Activated CD8-positive, alpha-beta T cell treated with anti-CD3 and anti-CD28 coated beads for 36 hours (primary cell): ENCODE data around the gene IGF2BP3. TPM values are rescaled to one million over a fixed set of nuclear protein-coding genes. Genes with fewer than 3 reads are reported as not detected.

Experiments
- ATAC-seq: fragments of 200-7000 bp; cut with Tn5 transposase; one replicate; pipeline ENCODE4 v1.10.0; 2021; ENCODE audit warnings: mild to moderate bottlenecking, moderate library complexity
- CTCF ChIA-PET: fragments of 350-600 bp; sonication (Branson Sonifier 250); formaldehyde crosslinking; loops from one replicate; lab custom pipeline; 2021; ENCODE audit warnings: antibody characterized with exemption; lab: Charles Lee
- POLR2A ChIA-PET: fragments of 350-600 bp; sonication (Branson Sonifier 250); formaldehyde crosslinking; loops from one replicate; lab custom pipeline; 2021; ENCODE audit warnings: antibody characterized with exemption; lab: Charles Lee
- DNase-seq: peaks from one replicate; pipeline ENCODE4 v3.0.0-alpha.2; 2020
- H3K27ac Mint-ChIP-seq: one replicate; pipeline ENCODE4 v1.8.0; 2021; ENCODE audit warnings: mild to moderate bottlenecking, mixed read lengths
- H3K27me3 Mint-ChIP-seq: one replicate; pipeline ENCODE4 v1.8.0; 2021; ENCODE audit warnings: mixed read lengths
- H3K36me3 Mint-ChIP-seq: one replicate; pipeline ENCODE4 v1.8.0; 2021; ENCODE audit warnings: low read depth, mixed read lengths
- H3K4me1 Mint-ChIP-seq: one replicate; pipeline ENCODE4 v1.8.0; 2021; ENCODE audit warnings: low read depth, mixed read lengths
- H3K4me3 Mint-ChIP-seq: one replicate; pipeline ENCODE4 v1.8.0; 2021; ENCODE audit warnings: mild to moderate bottlenecking, moderate library complexity, mixed read lengths
- H3K9me3 Mint-ChIP-seq: one replicate; pipeline ENCODE4 v1.8.0; 2021; ENCODE audit warnings: mixed read lengths
- CTCF ChIP-seq: fragments of 200-600 bp; IDR thresholded peaks from one replicate; pipeline ENCODE4 v1.8.0; 2022; ENCODE audit warnings: antibody characterized with exemption, mild to moderate bottlenecking
- intact Hi-C: fragments of 100-400 bp; cut with micrococcal nuclease; formaldehyde crosslinking; loops from one replicate; pipeline ENCODE4 v1.10.0; 2022
- total RNA-seq, 2 experiments: library from RNA; stranded (reverse); gene quantifications; one replicate each; pipeline ENCODE4 v1.2.3, GENCODE V29; 2021

Gene IGF2BP3
- total RNA-seq, 2 experiments from 2014 or later = 0.61 to 1.1 TPM

- no peak for TF ChIP-seq CTCF
- Mint-ChIP-seq H3K4me1 (peaks cover 31% of the 10 kb centered on the region), H3K9me3 (no peaks in the 10 kb centered on the region), H3K27ac (no peak overlapping the region), H3K36me3 (no peaks in the 10 kb centered on the region), H3K27me3 (peaks cover 62% of the 10 kb centered on the region), H3K4me3 (no peak overlapping the region)
- DNase-seq (no peak), ATAC-seq (no peak)
- intact Hi-C loops = loop anchor here (5.0 kb wide), 1 partner anchor 195 kb away; no protein-coding TSS in a partner anchor
- CTCF ChIA-PET = interaction anchor here (1.0 to 2.0 kb wide), 4 partner anchors 74 to 201 kb away, joined by 3 to 12 read pairs (median 4); no protein-coding TSS in a partner anchor
- POLR2A ChIA-PET = interaction anchor here (1.2 kb wide), 1 partner anchor 199 kb away, joined by 4 read pairs; no protein-coding TSS in a partner anchor
Observed at GRCh38 chr7:23472556-23472955, 2.3 kb upstream of the IGF2BP3 start.

- Mint-ChIP-seq H3K4me1 (peaks cover 35% of the 10 kb centered on the region), H3K4me3 (no peak overlapping the region), H3K9me3 (no peaks in the 10 kb centered on the region), H3K36me3 (no peaks in the 10 kb centered on the region), H3K27me3 (peaks cover 63% of the 10 kb centered on the region), H3K27ac (no peak overlapping the region)
- no peak for TF ChIP-seq CTCF
- DNase-seq (no peak), ATAC-seq (no peak)
- POLR2A ChIA-PET = interaction anchor here (1.2 kb wide), 1 partner anchor 198 kb away, joined by 4 read pairs; no protein-coding TSS in a partner anchor
- CTCF ChIA-PET = interaction anchor here (1.2 to 2.0 kb wide), 2 partner anchors 198 to 200 kb away, joined by 3 to 12 read pairs; no protein-coding TSS in a partner anchor
- intact Hi-C loops = loop anchor here (5.0 kb wide), 1 partner anchor 195 kb away; no protein-coding TSS in a partner anchor
Observed at GRCh38 chr7:23472046-23472445, 1.8 kb upstream of the IGF2BP3 start.

- intact Hi-C loops = loop anchor here (5.0 kb wide), 1 partner anchor 194 kb away; no protein-coding TSS in a partner anchor
- Mint-ChIP-seq H3K27ac (no peak overlapping the region), H3K4me3 (peak overlapping the region; percentile 76), H3K36me3 (no peaks in the 10 kb centered on the region), H3K27me3 (peaks cover 58% of the 10 kb centered on the region), H3K9me3 (no peaks in the 10 kb centered on the region), H3K4me1 (peaks cover 35% of the 10 kb centered on the region)
- ChIA-PET POLR2A (no interaction called here), CTCF (no interaction called here)
- DNase-seq (peak; percentile 48), ATAC-seq (no peak)
- TF ChIP-seq CTCF = no peak
Observed at GRCh38 chr7:23471106-23471859, 992 bp upstream of the IGF2BP3 start.

- peak overlapping the region; percentile 66 for H3K27ac Mint-ChIP-seq
- TF ChIP-seq CTCF = no peak
- ATAC-seq = no peak
Observed at GRCh38 chr7:23469961-23470250, 385 bp downstream of the IGF2BP3 start.

More at GRCh38 chr7:23469961-23470250, 385 bp downstream of the IGF2BP3 start:
- H3K9me3 Mint-ChIP-seq = no peaks in the 10 kb centered on the region
- H3K4me1 Mint-ChIP-seq = peaks cover 35% of the 10 kb centered on the region
- H3K36me3 Mint-ChIP-seq = no peaks in the 10 kb centered on the region
- DNase-seq = peak; percentile 28
- ChIA-PET CTCF (interaction anchor here (1.4 to 4.5 kb wide), 3 partner anchors 40 to 208 kb away, joined by 4 to 18 read pairs (median 6); no protein-coding TSS in a partner anchor), POLR2A (interaction anchor here (0.7 to 0.9 kb wide), 2 partner anchors 61 to 65 kb away, joined by 3 read pairs; no protein-coding TSS in a partner anchor)
- H3K4me3 Mint-ChIP-seq = peak overlapping the region; percentile 76
- H3K27me3 Mint-ChIP-seq = peaks cover 69% of the 10 kb centered on the region
- intact Hi-C loops = loop anchor here (2.0 to 5.0 kb wide), 2 partner anchors 113 to 193 kb away; no protein-coding TSS in a partner anchor
